Skeletal muscle cell (primary cell): Measurements from ENCODE around the gene DLAT.
A peak's percentile ranks its signal among the peaks of the same experiment; 100 is the strongest.
"Not testable (repeated sequence)": the region's sequence is repeated elsewhere in the genome, so short reads cannot be mapped to it uniquely, and the experiment has no call there.

ENCODE experiments used
- DNase-seq: peaks from one replicate; pipeline ENCODE4 v3.0.0-alpha.2; 2010; ENCODE audit warnings: low read depth
- H3K4me3 ChIP-seq: 2 replicates; pipeline ENCODE4 v1.5.1; 2011; ENCODE audit warnings: low read depth, mild to moderate bottlenecking, control low read depth, low read length, moderate library complexity

Gene DLAT

GRCh38 chr11:112002491-112003216, 22.6 kb upstream of the DLAT start:
- no peak for DNase-seq
- H3K4me3 ChIP-seq: no peak overlapping the region

DNA sequence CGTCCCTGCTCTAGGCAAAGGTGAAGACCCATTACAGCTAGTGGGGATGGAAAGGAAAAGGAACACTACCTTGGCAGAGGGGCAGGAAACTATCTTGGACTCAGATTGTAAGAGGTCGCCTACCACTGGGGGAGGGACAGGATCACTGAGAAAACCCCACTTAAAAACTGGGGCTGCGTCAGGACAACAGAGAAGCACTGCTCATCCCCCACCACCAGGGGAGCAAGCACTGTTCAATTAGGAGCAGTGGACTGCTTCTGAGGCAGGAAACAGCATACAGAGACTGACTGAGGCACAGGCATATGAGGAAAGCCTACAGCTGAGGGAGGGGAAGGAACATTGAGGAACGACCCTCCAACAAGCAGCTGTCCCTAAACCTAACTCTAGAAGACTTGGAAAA, 20.8 kb upstream of the DLAT start:
- DNase-seq: no peak
- no peak overlapping the region for H3K4me3 ChIP-seq

DNA sequence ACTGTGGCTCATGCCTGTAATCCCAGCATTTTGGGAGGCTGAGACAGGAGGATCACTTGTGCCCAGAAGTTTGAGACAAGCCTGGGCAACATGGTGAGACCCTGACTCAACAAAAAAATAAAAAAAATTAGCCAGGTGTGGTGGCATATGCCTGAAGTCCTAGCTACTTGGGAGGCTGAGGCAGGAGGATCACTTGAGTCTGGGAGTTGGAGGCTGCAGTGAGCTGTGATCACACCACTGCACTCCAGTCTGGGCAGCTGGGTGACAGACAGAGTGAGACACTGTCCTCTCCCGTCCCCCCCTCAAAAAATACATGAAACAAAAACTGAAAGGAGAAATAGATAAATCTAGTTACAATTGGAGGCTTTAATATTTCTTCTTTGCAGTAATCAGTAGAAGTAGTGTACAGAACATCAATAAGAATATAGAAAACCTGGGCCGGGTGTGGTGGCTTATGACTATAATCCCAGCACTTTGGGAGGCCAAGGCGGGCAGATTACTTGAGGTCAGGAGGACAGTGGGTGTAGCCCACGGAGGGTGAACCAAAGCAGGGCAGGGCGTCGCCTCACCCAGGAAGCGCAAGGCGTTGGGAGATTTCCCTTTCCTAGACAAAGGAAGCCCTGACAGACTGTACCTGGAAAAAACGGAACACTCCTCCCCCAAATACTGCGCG, 19.6 kb upstream of the DLAT start:
- no peak overlapping the region for H3K4me3 ChIP-seq
- DNase-seq: no peak

DNA sequence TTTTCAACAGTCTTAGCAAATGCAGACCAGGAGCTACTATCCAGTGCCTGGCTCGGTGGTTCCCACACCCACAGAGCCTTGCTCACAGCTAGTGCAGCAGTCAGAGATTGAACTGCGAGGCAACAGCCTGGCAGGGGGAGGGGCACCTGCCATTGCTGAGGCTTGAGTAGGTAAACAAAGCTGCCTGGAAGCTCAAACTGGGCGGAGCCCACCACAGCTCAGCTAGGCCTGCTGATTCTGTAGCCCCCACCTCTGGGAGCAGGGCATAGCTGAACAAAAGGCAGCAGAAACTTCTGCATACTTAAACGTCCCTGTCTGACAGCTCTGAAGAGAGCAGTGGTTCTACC, 19.1 kb upstream of the DLAT start:
- DNase-seq, H3K4me3 ChIP-seq: not testable (repeated sequence)

- not testable (repeated sequence) for H3K4me3 ChIP-seq, DNase-seq
Measured at GRCh38 chr11:112011451-112011850, 13.8 kb upstream of the DLAT start.

- peak; percentile 50 for DNase-seq
Measured at GRCh38 chr11:112012874-112013273, 12.3 kb upstream of the DLAT start.

DNA sequence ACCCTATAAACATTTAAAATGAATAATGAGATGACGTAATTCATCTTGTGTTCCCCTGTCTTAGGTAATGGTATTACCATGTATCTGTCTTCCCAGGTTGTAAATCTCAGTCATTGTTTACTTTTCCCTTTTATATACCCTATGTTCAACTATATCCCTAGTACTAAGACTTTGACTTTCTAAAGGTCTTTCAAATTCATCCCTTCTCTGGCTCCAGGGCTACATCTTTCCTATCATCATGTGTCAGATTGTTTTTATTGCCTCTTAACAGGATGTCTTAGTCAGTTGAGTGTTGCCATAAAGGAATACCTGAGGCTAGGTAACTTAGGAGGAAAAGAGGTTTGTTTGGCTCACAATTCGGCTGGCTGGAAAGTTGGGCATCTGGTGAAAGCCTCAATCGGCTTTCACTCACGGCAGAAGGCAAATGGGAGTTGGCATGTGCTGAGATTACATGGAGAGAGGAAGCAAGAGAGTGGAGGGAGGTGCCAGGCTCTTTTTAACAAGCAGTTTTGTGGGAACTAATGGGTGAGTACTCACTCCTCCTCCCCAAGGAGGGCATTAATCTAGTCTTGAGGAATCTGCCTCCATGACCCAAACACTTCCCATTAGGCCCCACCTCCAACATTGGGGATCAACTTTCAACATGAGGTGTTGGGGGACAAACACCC, 11.6 kb upstream of the DLAT start:
- no peak for DNase-seq

More at GRCh38 chr11:112012874-112013273, 12.3 kb upstream of the DLAT start:
- H3K4me3 ChIP-seq: no peak overlapping the region

GRCh38 chr11:112016088-112016764, 9.0 kb upstream of the DLAT start:
- no peak overlapping the region for H3K4me3 ChIP-seq
- DNase-seq: peak; percentile 80

More for the DNA sequence above, 11.6 kb upstream of the DLAT start:
- H3K4me3 ChIP-seq: no peak overlapping the region

DNA sequence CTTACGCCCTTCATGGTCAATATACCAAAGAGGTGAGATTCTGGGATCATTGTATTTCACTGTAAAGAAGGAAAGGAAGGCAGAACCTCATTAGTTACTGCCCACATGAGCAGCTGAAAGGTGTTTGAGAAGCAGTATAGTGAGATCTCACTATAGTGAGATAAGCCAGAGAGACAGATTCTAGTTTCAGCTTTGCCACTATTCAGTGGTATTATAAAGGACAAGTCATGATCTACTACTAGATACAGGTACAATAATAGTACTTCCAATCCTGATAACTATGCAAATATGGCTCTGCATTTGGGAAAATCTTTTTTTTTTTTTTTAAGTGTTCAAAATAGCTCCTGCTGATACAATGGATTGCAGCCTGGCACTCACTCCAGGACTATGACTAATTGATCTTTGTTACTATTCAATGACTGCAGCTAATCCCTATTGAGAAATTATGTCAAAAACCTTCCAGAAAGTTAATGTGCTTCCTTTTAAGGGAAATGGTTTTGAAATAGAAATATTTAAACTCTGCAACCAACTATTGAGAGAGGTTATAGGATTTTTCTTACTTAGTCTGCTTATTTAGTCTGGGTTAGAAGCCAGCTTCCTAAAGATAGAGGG, 8.3 kb upstream of the DLAT start:
- no peak overlapping the region for H3K4me3 ChIP-seq
- DNase-seq: peak; percentile 72

DNA sequence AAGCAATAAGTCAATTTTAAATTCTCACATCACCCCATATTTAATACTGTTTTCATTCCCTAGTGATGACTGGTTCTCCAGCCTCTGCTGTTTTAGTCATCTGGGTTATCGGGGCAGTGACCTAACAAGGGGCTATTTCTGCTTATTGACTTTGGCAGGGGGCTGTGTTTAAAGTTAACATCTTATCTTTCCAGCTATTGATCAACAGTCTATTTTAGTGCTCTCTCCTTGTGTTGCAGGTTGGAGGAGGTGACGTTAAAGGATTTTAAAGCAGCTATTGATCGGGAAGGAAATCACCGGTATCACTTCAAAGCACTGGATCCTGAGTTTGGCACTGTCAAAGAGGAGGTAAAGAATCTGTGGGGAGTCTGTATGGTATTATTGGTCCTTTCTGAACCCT, 7.7 kb upstream of the DLAT start:
- no peak for DNase-seq
- no peak overlapping the region for H3K4me3 ChIP-seq

DNA sequence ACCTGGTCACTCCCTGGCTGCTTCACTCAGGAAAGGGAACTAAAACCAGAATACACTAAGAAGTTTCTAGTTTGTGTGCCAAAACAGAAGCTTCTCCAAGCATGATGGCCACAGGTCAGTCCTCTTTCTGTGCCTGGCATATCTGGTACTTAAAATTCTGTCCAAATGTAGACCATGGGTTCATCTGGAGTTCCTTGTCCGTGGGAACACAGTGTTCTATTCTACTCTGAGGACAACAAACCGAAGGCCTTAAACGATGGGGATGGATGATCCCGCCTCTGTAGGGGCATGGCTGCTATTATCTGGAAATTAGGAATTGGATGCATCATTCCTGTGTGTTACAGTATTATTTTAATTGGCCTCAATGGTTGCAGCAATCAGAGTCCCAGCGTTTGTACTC, 6.1 kb upstream of the DLAT start:
- DNase-seq: no peak
- H3K4me3 ChIP-seq: no peak overlapping the region

DNA sequence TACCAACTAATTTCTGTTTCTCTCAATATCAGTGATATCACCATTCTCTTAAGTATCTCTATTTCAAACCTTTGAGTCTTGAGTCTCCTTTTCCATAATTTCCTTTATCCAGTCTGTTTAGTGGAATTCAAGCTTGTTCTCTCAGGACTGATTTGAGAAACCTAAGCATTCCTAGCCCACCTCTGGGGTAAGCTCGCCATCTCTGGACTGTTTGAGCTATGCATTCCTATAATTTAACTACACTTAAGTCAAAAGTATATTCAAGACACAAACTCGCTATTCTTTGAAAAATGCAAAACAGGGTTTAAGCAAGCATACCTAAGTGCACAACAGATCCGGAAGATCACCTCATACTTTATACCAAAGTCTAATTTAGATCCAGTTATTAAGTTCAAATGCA, 2.1 kb upstream of the DLAT start:
- H3K4me3 ChIP-seq: no peak overlapping the region
- DNase-seq: no peak

GRCh38 chr11:112024178-112024772, 933 bp upstream of the DLAT start:
- H3K4me3 ChIP-seq: peak overlapping the region; percentile 82
- DNase-seq: no peak

GRCh38 chr11:112025707-112026106, 499 bp downstream of the DLAT start:
- H3K4me3 ChIP-seq: peak overlapping the region; percentile 82
- DNase-seq: no peak

DNA sequence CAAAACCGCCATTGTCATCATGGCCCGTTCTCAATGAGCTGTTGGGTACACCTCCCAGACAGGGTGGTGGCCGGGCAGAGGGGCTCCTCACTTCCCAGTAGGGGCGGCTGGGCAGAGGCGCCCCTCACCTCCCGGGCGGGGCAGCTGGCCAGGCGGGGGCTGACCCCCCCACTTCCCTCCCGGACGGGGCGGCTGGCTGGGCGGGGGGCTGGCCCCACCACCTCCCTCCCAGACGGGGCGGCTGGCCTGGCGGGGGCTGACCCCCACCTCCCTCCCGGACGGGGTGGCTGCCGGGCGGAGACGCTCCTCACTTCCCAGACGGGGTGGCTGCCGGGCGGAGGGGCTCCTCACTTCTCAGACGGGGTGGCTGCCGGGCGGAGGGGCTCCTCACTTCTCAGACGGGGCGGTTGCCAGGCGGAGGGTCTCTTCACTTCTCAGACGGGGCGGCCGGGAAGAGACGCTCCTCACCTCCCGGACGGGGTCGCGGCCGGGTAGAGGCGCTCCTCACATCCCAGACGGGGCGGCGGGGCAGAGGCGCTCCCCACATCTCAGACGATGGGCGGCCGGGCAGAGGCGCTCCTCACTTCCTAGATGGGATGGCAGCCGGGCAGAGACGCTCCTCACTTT, 1.7 kb downstream of the DLAT start:
- not testable (repeated sequence) for DNase-seq, H3K4me3 ChIP-seq

GRCh38 chr11:112029460-112029859, 4.3 kb downstream of the DLAT start:
- H3K4me3 ChIP-seq: no peak overlapping the region
- DNase-seq: no peak

GRCh38 chr11:112033902-112034301, 8.7 kb downstream of the DLAT start:
- no peak for DNase-seq
- no peak overlapping the region for H3K4me3 ChIP-seq

GRCh38 chr11:112037527-112037926, 12.3 kb downstream of the DLAT start:
- DNase-seq: no peak
- H3K4me3 ChIP-seq: no peak overlapping the region
